Measurements from ENCODE around the gene ANO6.

DNA sequence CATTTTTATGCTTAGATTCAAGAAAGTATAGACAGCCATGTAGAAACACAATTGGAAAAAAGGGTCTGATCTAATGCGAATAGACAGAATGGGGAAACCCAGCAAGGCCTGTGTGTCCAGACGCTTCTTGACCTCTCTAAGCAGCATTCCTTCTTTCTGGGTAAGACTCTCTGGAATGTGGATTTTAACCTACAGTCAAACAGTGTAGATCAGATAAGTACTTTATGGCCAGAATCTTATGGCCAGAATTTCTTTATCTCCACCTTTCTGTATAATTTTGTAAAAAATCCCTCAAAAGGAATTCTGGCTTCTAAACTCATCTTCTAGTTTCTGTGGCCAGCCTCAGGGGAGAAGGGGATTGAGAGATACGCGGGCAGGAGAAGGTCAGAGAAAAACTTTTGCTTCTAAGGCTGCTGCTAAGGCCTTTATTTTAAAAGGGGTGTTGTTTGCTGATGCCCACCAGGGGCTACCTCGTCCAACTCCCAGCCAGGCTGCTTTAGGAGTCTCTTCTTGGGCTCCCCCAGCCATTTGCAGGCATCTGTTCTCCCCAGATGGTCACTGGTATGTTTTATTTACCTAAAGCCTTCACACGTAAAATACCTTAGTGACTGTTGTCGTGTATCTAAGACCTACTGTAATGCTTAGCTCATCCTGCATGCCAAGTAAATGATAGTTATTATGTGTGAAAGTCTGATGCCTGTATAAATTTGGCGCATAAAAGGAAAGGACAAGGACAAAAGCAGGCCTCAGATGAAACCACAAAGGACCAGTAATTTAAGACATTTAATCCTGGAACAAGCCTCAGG lies 68.4 kb downstream of the ANO6 start:
- no peak for TF ChIP-seq POLR2AphosphoS5 (IDR thresholded peaks at IDR 0.05)
- TF ChIP-seq, protein P1, sequence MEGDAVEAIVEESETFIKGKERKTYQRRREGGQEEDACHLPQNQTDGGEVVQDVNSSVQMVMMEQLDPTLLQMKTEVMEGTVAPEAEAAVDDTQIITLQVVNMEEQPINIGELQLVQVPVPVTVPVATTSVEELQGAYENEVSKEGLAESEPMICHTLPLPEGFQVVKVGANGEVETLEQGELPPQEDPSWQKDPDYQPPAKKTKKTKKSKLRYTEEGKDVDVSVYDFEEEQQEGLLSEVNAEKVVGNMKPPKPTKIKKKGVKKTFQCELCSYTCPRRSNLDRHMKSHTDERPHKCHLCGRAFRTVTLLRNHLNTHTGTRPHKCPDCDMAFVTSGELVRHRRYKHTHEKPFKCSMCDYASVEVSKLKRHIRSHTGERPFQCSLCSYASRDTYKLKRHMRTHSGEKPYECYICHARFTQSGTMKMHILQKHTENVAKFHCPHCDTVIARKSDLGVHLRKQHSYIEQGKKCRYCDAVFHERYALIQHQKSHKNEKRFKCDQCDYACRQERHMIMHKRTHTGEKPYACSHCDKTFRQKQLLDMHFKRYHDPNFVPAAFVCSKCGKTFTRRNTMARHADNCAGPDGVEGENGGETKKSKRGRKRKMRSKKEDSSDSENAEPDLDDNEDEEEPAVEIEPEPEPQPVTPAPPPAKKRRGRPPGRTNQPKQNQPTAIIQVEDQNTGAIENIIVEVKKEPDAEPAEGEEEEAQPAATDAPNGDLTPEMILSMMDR (IDR thresholded peaks at IDR 0.05) = no peak
- TF ChIP-seq POLR2A (IDR thresholded peaks at IDR 0.05) = no peak

Data from breast epithelium (tissue), 3 donors.